HepG2 (cell line): ENCODE data around the gene SCARB2. TPM values are rescaled to one million over a fixed set of nuclear protein-coding genes. Genes with fewer than 3 reads are reported as not detected.

Experiments
- CC2D1A ChIP-seq: sonication (generic); formaldehyde crosslinking; IDR thresholded peaks from 2 replicates; pipeline ENCODE4 v1.8.1; 2023; ENCODE audit warnings: mild to moderate bottlenecking, missing genetic modification reagents
- JDP2 ChIP-seq: sonication (generic); formaldehyde crosslinking; IDR thresholded peaks from 2 replicates; pipeline ENCODE4 v1.8.1; 2022; ENCODE audit warnings: missing genetic modification reagents, borderline replicate concordance
- KDM2A ChIP-seq: sonication (generic); formaldehyde crosslinking; IDR thresholded peaks from 2 replicates; pipeline ENCODE4 v1.4.0; 2020; ENCODE audit warnings: low read depth, missing genetic modification reagents, borderline replicate concordance
- KDM5B ChIP-seq: sonication (generic); formaldehyde crosslinking; IDR thresholded peaks from 2 replicates; pipeline ENCODE4 v1.4.0; 2020; ENCODE audit warnings: missing genetic modification reagents, mild to moderate bottlenecking, borderline replicate concordance
- MIER2 ChIP-seq: IDR thresholded peaks from 2 replicates; pipeline ENCODE4 v1.6.1; 2016; ENCODE audit warnings: missing biosample characterization, missing genetic modification reagents
- NFE2L2 ChIP-seq: fragments of 150-350 bp; IDR thresholded peaks from 2 replicates; pipeline ENCODE4 v1.6.1; 2014; ENCODE audit warnings: low read length
- PCBP1 ChIP-seq: fragments of 200-400 bp; formaldehyde crosslinking; IDR thresholded peaks from 2 replicates; pipeline ENCODE4 v1.6.1; 2017; ENCODE audit warnings: mild to moderate bottlenecking, low read depth, low read length, borderline replicate concordance
- RXRB ChIP-seq: IDR thresholded peaks from 2 replicates; pipeline ENCODE4 v1.6.1; 2016; ENCODE audit warnings: borderline replicate concordance, missing genetic modification reagents, missing compliant biosample characterization
- SAP130 ChIP-seq: IDR thresholded peaks from 2 replicates; pipeline ENCODE4 v1.6.1; 2016; ENCODE audit warnings: low read depth
- TAF15 ChIP-seq: fragments of 200-400 bp; formaldehyde crosslinking; IDR thresholded peaks from one replicate; pipeline ENCODE4 v1.6.1; 2018; ENCODE audit warnings: mild to moderate bottlenecking, low read depth, low read length; ENCODE audit not compliant: poor library complexity, severe bottlenecking
- THYN1 ChIP-seq: sonication (generic); formaldehyde crosslinking; IDR thresholded peaks from 2 replicates; pipeline ENCODE4 v1.8.1; 2023; ENCODE audit warnings: low read depth, mild to moderate bottlenecking, moderate library complexity, missing genetic modification reagents, borderline replicate concordance
- ZNF138 ChIP-seq: sonication (generic); formaldehyde crosslinking; IDR thresholded peaks from 2 replicates; pipeline ENCODE4 v1.5.0; 2020; ENCODE audit warnings: mild to moderate bottlenecking, low read depth, missing genetic modification reagents
- ZNF292 ChIP-seq: sonication (generic); formaldehyde crosslinking; IDR thresholded peaks from 2 replicates; pipeline ENCODE4 v1.8.1; 2022; ENCODE audit warnings: mild to moderate bottlenecking, low read depth, missing genetic modification reagents, borderline replicate concordance
- ZNF550 ChIP-seq: sonication (generic); formaldehyde crosslinking; IDR thresholded peaks from 2 replicates; pipeline ENCODE4 v1.4.0; 2020; ENCODE audit warnings: mild to moderate bottlenecking, missing genetic modification reagents, borderline replicate concordance
- ZNF605 ChIP-seq: sonication (generic); formaldehyde crosslinking; IDR thresholded peaks from 2 replicates; pipeline ENCODE4 v1.8.0; 2022; ENCODE audit warnings: mild to moderate bottlenecking, missing genetic modification reagents
- ZNF619 ChIP-seq: sonication (generic); formaldehyde crosslinking; IDR thresholded peaks from 2 replicates; pipeline ENCODE4 v1.4.0; 2020; ENCODE audit warnings: mild to moderate bottlenecking, missing genetic modification reagents
- polyA plus RNA-seq, 8 experiments: library from polyadenylated mRNA; depleted of rRNA in 3 of 8; stranded (reverse) in 7 of 8; unstranded in 1 of 8; fragments of >200 nt; fragmentation: Illumina TruSeq in 4 of 8; extraction: Trizol in 4 of 8; gene quantifications; 2 replicates each; pipeline versions ENCODE4 v1.2.1 to v1.2.3, GENCODE V29; 2011 to 2016; ENCODE audit warnings: low read depth in 4 of 8, missing spikeins in 1 of 8, mixed read lengths in 1 of 8; ENCODE audit not compliant: insufficient read depth in 1 of 8
- total RNA-seq, 5 experiments: library from RNA; depleted of rRNA; stranded (reverse); fragments of >200 nt; fragmentation: Illumina TruSeq; extraction: Trizol; gene quantifications; 2 replicates each; pipeline ENCODE4 v1.2.3, GENCODE V29; 2016; ENCODE audit warnings: low read depth in 1 of 5
- TF ChIP-seq, protein P1 (sequence below): sonication (generic); formaldehyde crosslinking; conservative IDR thresholded peaks from 2 replicates; pipeline ENCODE4 v1.8.0; 2022; ENCODE audit warnings: mild to moderate bottlenecking, moderate library complexity, missing genetic modification reagents
- TF ChIP-seq, protein P2 (sequence below): sonication (generic); formaldehyde crosslinking; IDR thresholded peaks from 2 replicates; pipeline ENCODE4 v1.8.0; 2022; ENCODE audit warnings: mild to moderate bottlenecking, missing genetic modification reagents; ENCODE audit not compliant: insufficient replicate concordance
- TF ChIP-seq, protein P3 (sequence below): sonication (generic); formaldehyde crosslinking; IDR thresholded peaks from 2 replicates; pipeline ENCODE4 v1.9.0; 2021; ENCODE audit warnings: missing genetic modification reagents, mild to moderate bottlenecking, borderline replicate concordance
- TF ChIP-seq, protein P4 (sequence below): sonication (generic); formaldehyde crosslinking; IDR thresholded peaks from 2 replicates; pipeline ENCODE4 v1.5.1; 2020; ENCODE audit warnings: missing genetic modification reagents, mild to moderate bottlenecking, borderline replicate concordance
- TF ChIP-seq, protein P5 (sequence below): sonication (generic); formaldehyde crosslinking; IDR thresholded peaks from 2 replicates; pipeline ENCODE4 v1.4.0; 2020; ENCODE audit warnings: missing genetic modification reagents

SCARB2 gene
- total and polyA plus RNA-seq, 2 of the 13 experiments (the other 11 are each of a cell fraction or from before 2014, with no cell fraction given): 40.6 to 43.4 TPM

DNA sequence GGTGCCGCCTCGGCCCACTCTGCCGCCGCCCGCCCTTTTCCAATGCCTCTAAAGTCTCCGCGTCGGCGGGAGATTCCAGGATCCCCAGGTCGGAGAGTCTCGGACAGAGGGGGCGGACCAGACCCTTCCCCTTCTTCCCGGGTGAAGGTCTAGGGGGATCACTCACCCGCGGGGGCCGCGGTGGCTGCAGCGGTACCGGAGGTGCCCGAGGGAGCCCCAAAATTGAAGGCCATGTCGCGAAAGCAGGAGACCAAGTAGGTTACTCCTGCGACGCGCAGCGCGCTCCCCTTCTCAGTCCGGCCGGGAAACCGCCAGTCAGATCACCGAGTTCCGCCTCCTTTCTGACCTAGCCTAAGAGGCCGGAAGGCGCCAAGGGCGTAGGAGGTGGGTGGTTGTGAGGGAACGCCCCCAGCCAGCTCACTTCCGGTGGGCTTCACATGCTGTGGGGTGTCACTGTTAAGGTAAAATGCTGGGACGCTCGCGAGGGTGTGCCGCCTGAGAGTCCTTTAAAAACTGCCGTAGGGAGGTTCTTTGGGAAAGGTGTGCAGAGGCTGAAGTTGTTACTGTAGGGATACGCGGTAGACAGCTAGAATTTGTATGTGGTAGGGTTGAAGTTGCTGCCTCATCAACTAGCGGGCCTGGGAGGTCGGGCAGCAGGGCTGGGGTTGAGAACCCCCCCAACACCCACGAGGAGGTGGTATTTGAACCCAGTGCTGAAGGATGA is 65.3 kb downstream of the SCARB2 start, which contains the start of gene NUP54 (continued):
- TF ChIP-seq, protein P1, sequence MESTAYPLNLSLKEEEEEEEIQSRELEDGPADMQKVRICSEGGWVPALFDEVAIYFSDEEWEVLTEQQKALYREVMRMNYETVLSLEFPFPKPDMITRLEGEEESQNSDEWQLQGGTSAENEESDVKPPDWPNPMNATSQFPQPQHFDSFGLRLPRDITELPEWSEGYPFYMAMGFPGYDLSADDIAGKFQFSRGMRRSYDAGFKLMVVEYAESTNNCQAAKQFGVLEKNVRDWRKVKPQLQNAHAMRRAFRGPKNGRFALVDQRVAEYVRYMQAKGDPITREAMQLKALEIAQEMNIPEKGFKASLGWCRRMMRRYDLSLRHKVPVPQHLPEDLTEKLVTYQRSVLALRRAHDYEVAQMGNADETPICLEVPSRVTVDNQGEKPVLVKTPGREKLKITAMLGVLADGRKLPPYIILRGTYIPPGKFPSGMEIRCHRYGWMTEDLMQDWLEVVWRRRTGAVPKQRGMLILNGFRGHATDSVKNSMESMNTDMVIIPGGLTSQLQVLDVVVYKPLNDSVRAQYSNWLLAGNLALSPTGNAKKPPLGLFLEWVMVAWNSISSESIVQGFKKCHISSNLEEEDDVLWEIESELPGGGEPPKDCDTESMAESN (CRISPR knock-in tag): peak; percentile 94
- TF ChIP-seq ZNF292: no peak; the same call in 1 of the 2 replicates
- TF ChIP-seq, protein P2, sequence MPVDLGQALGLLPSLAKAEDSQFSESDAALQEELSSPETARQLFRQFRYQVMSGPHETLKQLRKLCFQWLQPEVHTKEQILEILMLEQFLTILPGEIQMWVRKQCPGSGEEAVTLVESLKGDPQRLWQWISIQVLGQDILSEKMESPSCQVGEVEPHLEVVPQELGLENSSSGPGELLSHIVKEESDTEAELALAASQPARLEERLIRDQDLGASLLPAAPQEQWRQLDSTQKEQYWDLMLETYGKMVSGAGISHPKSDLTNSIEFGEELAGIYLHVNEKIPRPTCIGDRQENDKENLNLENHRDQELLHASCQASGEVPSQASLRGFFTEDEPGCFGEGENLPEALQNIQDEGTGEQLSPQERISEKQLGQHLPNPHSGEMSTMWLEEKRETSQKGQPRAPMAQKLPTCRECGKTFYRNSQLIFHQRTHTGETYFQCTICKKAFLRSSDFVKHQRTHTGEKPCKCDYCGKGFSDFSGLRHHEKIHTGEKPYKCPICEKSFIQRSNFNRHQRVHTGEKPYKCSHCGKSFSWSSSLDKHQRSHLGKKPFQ: peak; percentile 56
- TF ChIP-seq THYN1 (CRISPR knock-in tag): no peak
- TF ChIP-seq, protein P3, sequence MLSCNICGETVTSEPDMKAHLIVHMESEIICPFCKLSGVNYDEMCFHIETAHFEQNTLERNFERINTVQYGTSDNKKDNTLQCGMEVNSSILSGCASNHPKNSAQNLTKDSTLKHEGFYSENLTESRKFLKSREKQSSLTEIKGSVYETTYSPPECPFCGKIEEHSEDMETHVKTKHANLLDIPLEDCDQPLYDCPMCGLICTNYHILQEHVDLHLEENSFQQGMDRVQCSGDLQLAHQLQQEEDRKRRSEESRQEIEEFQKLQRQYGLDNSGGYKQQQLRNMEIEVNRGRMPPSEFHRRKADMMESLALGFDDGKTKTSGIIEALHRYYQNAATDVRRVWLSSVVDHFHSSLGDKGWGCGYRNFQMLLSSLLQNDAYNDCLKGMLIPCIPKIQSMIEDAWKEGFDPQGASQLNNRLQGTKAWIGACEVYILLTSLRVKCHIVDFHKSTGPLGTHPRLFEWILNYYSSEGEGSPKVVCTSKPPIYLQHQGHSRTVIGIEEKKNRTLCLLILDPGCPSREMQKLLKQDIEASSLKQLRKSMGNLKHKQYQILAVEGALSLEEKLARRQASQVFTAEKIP (CRISPR knock-in tag): no peak
- peak; percentile 85 for TF ChIP-seq ZNF605 (CRISPR knock-in tag)
- TF ChIP-seq ZNF550: no peak
- TF ChIP-seq NFE2L2: no peak
- TF ChIP-seq, protein P4, sequence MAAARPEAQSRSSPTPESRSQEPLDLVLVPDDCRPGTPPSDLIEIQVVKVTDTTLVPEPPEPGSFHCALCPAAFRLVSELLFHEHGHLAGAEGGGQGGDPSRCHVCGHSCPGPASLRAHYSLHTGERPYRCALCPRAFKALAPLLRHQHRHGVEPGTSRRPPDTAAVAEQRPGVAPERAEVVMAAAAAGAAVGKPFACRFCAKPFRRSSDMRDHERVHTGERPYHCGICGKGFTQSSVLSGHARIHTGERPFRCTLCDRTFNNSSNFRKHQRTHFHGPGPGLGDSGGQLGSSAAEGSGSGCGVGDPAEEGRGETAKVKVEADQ (CRISPR knock-in tag): peak; percentile 92; the same call in 1 of the 2 replicates
- TF ChIP-seq TAF15: no peak
- TF ChIP-seq KDM5B: peak; percentile 67; the same call in 1 of the 2 replicates
- TF ChIP-seq CC2D1A (CRISPR knock-in tag): no peak
- TF ChIP-seq PCBP1: peak; percentile 28; the same call in 1 of the 2 replicates
- peak; percentile 63; the same call in 1 of the 2 replicates for TF ChIP-seq MIER2 (CRISPR knock-in tag)
- TF ChIP-seq SAP130 (CRISPR knock-in tag): peak; percentile 97
- peak; percentile 99 for TF ChIP-seq KDM2A (CRISPR knock-in tag)
- TF ChIP-seq ZNF619 (CRISPR knock-in tag): 0 out of 2 replicates have a peak, but pooled peaks have one; percentile 26
- TF ChIP-seq JDP2 (CRISPR knock-in tag): no peak
- TF ChIP-seq, protein P5, sequence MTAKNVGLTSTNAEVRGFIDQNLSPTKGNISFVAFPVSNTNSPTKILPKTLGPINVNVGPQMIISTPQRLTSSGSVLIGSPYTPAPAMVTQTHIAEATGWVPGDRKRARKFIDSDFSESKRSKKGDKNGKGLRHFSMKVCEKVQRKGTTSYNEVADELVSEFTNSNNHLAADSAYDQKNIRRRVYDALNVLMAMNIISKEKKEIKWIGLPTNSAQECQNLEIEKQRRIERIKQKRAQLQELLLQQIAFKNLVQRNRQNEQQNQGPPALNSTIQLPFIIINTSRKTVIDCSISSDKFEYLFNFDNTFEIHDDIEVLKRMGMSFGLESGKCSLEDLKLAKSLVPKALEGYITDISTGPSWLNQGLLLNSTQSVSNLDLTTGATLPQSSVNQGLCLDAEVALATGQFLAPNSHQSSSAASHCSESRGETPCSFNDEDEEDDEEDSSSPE (CRISPR knock-in tag): peak; percentile 93
- TF ChIP-seq ZNF138 (CRISPR knock-in tag): no peak; the same call in 1 of the 2 replicates
- peak; percentile 74 for TF ChIP-seq RXRB (CRISPR knock-in tag)
